AG04450 (cell line): ENCODE measurements around the gene TNK1. TPM values are rescaled to one million over a fixed set of nuclear protein-coding genes. Genes with fewer than 3 reads are reported as not detected.
"Not testable (repeated sequence)": the region's sequence is repeated elsewhere in the genome, so short reads cannot be mapped to it uniquely, and the experiment has no call there.

Experiments used
- CTCF ChIA-PET: fragments of 300-600, 350-600 bp; formaldehyde crosslinking; extraction: SDS; loops from one replicate; lab custom pipeline; 2022; ENCODE audit warnings: antibody characterized with exemption, inconsistent platforms; lab: Charles Lee
- POLR2A ChIA-PET: fragments of 350-600 bp; formaldehyde crosslinking; extraction: SDS; loops from one replicate; lab custom pipeline; 2021; ENCODE audit warnings: antibody characterized with exemption, inconsistent platforms; lab: Yijun Ruan, JAX
- DNase-seq: peaks from one replicate; pipeline ENCODE4 v3.0.0-alpha.2; 2011; ENCODE audit warnings: low read depth, low spot score
- H3K27ac ChIP-seq: one replicate; pipeline ENCODE4 v1.5.1; 2012; ENCODE audit warnings: low read depth, low read length, control low read depth
- H3K27me3 ChIP-seq: one replicate; pipeline ENCODE4 v1.6.0; 2012; ENCODE audit warnings: low read length; ENCODE audit not compliant: control insufficient read depth, insufficient read depth
- H3K4me3 ChIP-seq: 2 replicates; pipeline ENCODE4 v1.5.1; 2011; ENCODE audit warnings: mild to moderate bottlenecking, low read depth, low read length, control low read depth
- H3K9me3 ChIP-seq: 2 replicates; pipeline ENCODE4 v1.5.1; 2012; ENCODE audit warnings: low read length; ENCODE audit not compliant: control insufficient read depth, insufficient read depth
- polyA plus RNA-seq: library from polyadenylated mRNA; depleted of rRNA; stranded (reverse); fragments of >200 nt; gene quantifications from 2 replicates; pipeline ENCODE4 v1.2.3, GENCODE V29; 2011
- TF ChIP-seq, protein P1 (sequence below): IDR thresholded peaks from 2 replicates; pipeline ENCODE4 v1.5.1; 2011; ENCODE audit warnings: low read depth, low read length, control low read depth, inconsistent platforms

TNK1 gene
- polyA plus RNA-seq, 1 experiment, result 0.25 TPM

DNA sequence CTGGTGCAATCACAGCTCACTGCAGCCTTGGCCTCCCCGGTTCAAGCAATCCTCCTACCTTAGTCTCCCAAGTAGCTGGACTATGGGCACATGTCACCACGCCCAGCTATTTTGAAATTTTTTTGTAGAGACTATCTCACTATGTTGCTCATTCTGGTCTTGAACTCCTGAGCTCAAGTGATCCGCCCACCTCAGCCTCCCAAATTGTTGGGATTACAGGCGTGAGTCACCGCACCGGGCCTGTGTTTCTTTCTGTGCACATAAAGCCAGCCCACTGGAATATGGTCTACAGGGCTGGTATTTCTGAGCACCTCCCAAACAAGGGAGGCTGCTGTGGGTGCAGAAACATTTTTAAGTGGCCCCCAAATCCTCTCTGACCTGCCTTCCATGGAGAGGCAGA lies 17.6 kb upstream of the TNK1 start:
- no peaks in the 10 kb centered on the region for H3K9me3 ChIP-seq
- no peak overlapping the region for H3K4me3 ChIP-seq
- H3K27ac ChIP-seq, result no peak overlapping the region
- POLR2A ChIA-PET, result interaction anchor here (0.6 to 0.8 kb wide), 3 partner anchors 12 to 121 kb away, joined by 3 to 5 read pairs (median 4); no protein-coding TSS in a partner anchor
- H3K27me3 ChIP-seq, result peaks cover 2% of the 10 kb centered on the region
- TF ChIP-seq, protein P1, sequence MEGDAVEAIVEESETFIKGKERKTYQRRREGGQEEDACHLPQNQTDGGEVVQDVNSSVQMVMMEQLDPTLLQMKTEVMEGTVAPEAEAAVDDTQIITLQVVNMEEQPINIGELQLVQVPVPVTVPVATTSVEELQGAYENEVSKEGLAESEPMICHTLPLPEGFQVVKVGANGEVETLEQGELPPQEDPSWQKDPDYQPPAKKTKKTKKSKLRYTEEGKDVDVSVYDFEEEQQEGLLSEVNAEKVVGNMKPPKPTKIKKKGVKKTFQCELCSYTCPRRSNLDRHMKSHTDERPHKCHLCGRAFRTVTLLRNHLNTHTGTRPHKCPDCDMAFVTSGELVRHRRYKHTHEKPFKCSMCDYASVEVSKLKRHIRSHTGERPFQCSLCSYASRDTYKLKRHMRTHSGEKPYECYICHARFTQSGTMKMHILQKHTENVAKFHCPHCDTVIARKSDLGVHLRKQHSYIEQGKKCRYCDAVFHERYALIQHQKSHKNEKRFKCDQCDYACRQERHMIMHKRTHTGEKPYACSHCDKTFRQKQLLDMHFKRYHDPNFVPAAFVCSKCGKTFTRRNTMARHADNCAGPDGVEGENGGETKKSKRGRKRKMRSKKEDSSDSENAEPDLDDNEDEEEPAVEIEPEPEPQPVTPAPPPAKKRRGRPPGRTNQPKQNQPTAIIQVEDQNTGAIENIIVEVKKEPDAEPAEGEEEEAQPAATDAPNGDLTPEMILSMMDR, result no peak
- DNase-seq, result no peak
- CTCF ChIA-PET, result interaction anchor here (0.5 kb wide), 1 partner anchor 22 kb away, joined by 5 read pairs; no protein-coding TSS in a partner anchor

DNA sequence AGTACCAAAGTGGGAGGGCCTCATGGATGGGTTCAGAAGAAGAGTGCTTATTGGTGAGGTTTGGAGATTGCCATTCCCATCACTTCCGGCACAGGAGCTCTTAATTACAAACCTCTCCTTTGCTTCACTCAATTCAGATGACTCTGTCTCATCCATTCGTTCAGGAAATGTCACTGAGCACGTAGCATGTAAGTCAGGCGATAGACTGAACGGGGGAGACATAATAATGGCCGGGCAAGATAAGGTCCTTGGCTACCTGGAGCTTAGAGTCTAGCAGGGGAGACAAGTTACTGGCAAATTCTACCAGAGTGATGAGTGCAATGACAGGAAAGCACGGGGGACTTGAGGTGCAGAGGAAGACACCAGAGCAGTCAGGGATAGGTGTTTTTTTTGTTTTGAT lies 14.9 kb upstream of the TNK1 start:
- DNase-seq, POLR2A ChIA-PET, H3K4me3 ChIP-seq, H3K9me3 ChIP-seq, H3K27ac ChIP-seq: not testable (repeated sequence)
- CTCF ChIA-PET, result interaction anchor here (0.6 kb wide), 1 partner anchor 346 kb away, joined by 3 read pairs; no protein-coding TSS in a partner anchor
- peaks cover 14% of the 10 kb centered on the region for H3K27me3 ChIP-seq

DNA sequence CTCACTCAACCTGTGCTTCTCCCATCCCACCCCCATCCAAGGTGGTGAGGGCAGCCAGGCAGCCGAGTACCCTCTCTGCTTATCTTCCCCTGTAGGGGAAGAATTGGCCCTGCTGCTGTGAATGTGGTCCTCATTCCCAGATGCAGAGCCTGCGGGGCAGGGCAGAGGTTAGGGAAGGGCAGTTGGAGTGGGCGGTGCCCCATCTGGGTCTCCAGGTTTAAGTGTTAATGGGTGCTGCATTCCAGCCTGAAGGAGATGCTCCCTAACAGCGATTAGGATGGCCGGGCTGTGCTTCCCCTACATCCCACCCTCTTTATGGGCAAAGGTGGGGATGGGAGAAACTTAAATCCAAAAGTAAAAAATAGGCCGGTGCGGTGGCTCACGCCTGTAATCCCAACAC lies 13.8 kb upstream of the TNK1 start:
- TF ChIP-seq, protein P1, result no peak
- CTCF ChIA-PET, result no interaction called here
- H3K9me3 ChIP-seq, result no peaks in the 10 kb centered on the region
- POLR2A ChIA-PET, result no interaction called here
- H3K27ac ChIP-seq, result no peak overlapping the region
- DNase-seq, result no peak
- H3K4me3 ChIP-seq, result no peak overlapping the region
- peaks cover 14% of the 10 kb centered on the region for H3K27me3 ChIP-seq

DNA sequence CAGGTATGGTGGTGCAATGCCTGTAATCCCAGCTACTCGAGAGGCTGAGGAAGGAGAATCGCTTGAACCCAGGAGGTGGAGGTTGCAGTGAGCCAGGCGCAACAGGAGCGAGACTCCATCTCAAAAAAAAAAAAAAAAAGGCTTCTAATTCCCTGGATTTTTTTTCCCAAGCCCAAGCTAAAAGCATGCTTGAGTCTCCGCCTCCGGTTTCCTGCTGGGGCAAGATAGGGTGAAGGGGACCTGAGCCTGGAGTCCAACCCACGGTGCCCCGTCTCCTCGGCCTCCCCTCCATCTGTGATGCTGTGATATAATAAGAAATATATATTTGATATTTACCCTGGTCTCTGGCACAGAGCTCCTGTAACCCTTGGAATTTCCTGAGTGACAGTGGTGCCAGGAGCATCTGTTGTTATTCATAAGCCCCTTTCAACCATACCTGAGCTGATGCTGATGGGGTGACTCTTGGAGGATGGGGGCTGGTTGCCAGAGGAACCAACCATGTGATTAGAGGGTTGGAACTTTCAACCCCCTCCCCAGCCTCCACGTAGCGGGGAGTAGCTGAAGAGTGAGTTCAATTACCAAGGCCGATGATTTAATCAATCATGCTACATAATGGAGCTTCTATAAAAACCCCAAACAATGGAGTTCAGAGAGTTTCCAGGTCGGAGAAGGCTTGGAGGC lies 12.8 kb upstream of the TNK1 start:
- ChIA-PET POLR2A (no interaction called here), CTCF (no interaction called here)
- Histone ChIP-seq H3K27me3 (peaks cover 14% of the 10 kb centered on the region), H3K9me3 (no peaks in the 10 kb centered on the region), H3K4me3 (no peak overlapping the region), H3K27ac (no peak overlapping the region)
- TF ChIP-seq, protein P1, result no peak
- DNase-seq, result no peak

DNA sequence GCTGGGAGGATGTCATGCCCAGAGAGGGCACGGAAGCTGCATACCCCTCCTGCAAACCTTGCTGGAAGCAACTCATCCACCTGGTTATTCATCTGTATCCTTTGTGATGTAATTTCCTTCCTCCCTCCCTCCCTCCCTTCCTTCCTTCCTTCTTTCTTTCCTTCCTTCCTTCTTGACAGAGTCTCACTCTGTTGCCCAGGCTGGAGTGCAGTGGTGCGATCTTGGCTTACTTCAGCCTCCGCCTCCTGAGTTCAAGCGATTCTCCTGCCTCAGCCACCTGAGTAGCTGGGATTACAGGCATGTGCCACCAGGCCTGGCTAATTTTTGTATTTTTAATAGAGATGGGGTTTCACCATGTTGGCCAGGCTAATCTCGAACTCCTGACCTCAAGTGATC lies 12.3 kb upstream of the TNK1 start:
- H3K27me3 ChIP-seq, result peaks cover 14% of the 10 kb centered on the region
- H3K9me3 ChIP-seq, H3K4me3 ChIP-seq, H3K27ac ChIP-seq, POLR2A ChIA-PET, DNase-seq: not testable (repeated sequence)
- CTCF ChIA-PET, result interaction anchor here (2.4 kb wide), 1 partner anchor 12 kb away, joined by 9 read pairs; no protein-coding TSS in a partner anchor

DNA sequence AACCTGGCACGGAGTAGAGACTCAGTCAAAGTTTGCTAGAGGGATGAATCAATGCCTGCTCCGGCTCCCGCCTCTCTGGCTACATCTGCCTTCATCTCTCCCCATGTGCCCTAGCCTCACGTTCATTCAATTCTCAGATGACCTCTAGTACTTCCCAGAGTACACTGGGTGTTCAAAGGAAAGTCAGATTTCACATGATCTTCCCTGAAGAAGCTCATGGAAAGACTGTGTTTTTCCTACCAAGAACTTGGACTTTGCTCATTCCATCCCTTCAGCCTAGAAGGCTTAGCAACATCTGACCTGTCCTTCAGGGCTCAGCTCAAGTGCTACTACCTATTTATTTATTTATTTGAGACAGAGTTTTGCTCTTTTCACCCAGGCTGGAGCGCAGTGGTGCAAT lies 11.1 kb upstream of the TNK1 start:
- Histone ChIP-seq H3K27ac (no peak overlapping the region), H3K27me3 (peaks cover 14% of the 10 kb centered on the region), H3K4me3 (no peak overlapping the region), H3K9me3 (no peaks in the 10 kb centered on the region)
- ChIA-PET CTCF (interaction anchor here (2.4 kb wide), 1 partner anchor 14 kb away, joined by 9 read pairs; no protein-coding TSS in a partner anchor), POLR2A (no interaction called here)
- no peak for DNase-seq
- TF ChIP-seq, protein P1, result no peak
